OCI-LY3 (cell line): ENCODE results near the gene ENTPD2.

Experiments used
- H2AFZ ChIP-seq: fragments of 200-600, 300-600 bp; shearing (Covaris generic); 2 replicates; pipeline ENCODE4 v1.6.0; 2014; ENCODE audit warnings: antibody characterized with exemption, low read depth, low read length
- H3K27ac ChIP-seq: fragments of 200-600, 300-600 bp; sonication (generic); 2 replicates; pipeline ENCODE4 v1.5.1; 2014; ENCODE audit warnings: mild to moderate bottlenecking, low read length, moderate library complexity, mixed read lengths
- H3K27me3 ChIP-seq: fragments of 200-600, 300-600 bp; sonication (generic); 2 replicates; pipeline ENCODE4 v1.6.1; 2014; ENCODE audit warnings: low read depth, low read length, mixed read lengths
- H3K36me3 ChIP-seq: fragments of 200-600, 300-600 bp; sonication (generic); replicated peaks from 2 replicates; pipeline ENCODE3; 2014; ENCODE audit warnings: low read depth, low read length, mixed read lengths
- H3K4me1 ChIP-seq: fragments of 300-600, 200-600 bp; sonication (generic); 2 replicates; pipeline ENCODE4 v1.6.1; 2014; ENCODE audit warnings: low read length, mixed read lengths
- H3K4me2 ChIP-seq: fragments of 200-600, 300-600 bp; sonication (generic); 2 replicates; pipeline ENCODE4 v1.6.1; 2014; ENCODE audit warnings: low read length, mixed read lengths
- H3K4me3 ChIP-seq: fragments of 300-600, 200-600 bp; sonication (generic); 2 replicates; pipeline ENCODE4 v1.5.1; 2014; ENCODE audit warnings: antibody characterized with exemption, mild to moderate bottlenecking, low read length, moderate library complexity
- H3K79me2 ChIP-seq: fragments of 300-600, 200-600 bp; shearing (Covaris generic); 2 replicates; pipeline ENCODE4 v1.6.1; 2014; ENCODE audit warnings: mild to moderate bottlenecking, low read length, mixed read lengths
- H3K9ac ChIP-seq: fragments of 300-600, 200-600 bp; shearing (Covaris generic); 2 replicates; pipeline ENCODE4 v1.6.0; 2014; ENCODE audit warnings: mild to moderate bottlenecking, low read length, moderate library complexity
- H3K9me3 ChIP-seq: fragments of 200-600, 300-600 bp; shearing (Covaris generic); 2 replicates; pipeline ENCODE4 v1.6.1; 2014; ENCODE audit warnings: low read length, mixed read lengths; ENCODE audit not compliant: insufficient read depth
- H4K20me1 ChIP-seq: fragments of 200-600, 300-600 bp; sonication (generic); 2 replicates; pipeline ENCODE4 v1.6.1; 2016; ENCODE audit warnings: low read length, mixed read lengths; ENCODE audit not compliant: insufficient read depth
- CTCF ChIP-seq: fragments of 200-600, 300-600 bp; sonication (generic); IDR thresholded peaks from 2 replicates; pipeline ENCODE4 v1.5.1; 2014; ENCODE audit warnings: antibody characterized with exemption, low read length, low read depth
- EZH2phosphoT487 ChIP-seq: fragments of 200-600 bp; shearing (Covaris generic); IDR thresholded peaks from 2 replicates; pipeline ENCODE4 v1.6.1; 2018; ENCODE audit warnings: antibody characterized with exemption, mixed run types, low read depth

ENTPD2 gene

GRCh38 chr9:137011156-137011555 is 42.7 kb downstream of the ENTPD2 start:
- TF ChIP-seq CTCF (no peak), EZH2phosphoT487 (no peak)
- no peaks in the 10 kb centered on the region for H3K27me3 ChIP-seq
- H3K9me3 ChIP-seq, result no peaks in the 10 kb centered on the region
- H3K4me3 ChIP-seq, result no peak overlapping the region
- no peak overlapping the region for H3K9ac ChIP-seq
- no peaks in the 10 kb centered on the region for H3K36me3 ChIP-seq
- H2AFZ ChIP-seq, result no peak overlapping the region
- no peak overlapping the region for H3K27ac ChIP-seq
- H3K4me2 ChIP-seq, result no peak overlapping the region
- no peaks in the 10 kb centered on the region for H4K20me1 ChIP-seq
- no peaks in the 10 kb centered on the region for H3K4me1 ChIP-seq
- H3K79me2 ChIP-seq, result no peaks in the 10 kb centered on the region

DNA sequence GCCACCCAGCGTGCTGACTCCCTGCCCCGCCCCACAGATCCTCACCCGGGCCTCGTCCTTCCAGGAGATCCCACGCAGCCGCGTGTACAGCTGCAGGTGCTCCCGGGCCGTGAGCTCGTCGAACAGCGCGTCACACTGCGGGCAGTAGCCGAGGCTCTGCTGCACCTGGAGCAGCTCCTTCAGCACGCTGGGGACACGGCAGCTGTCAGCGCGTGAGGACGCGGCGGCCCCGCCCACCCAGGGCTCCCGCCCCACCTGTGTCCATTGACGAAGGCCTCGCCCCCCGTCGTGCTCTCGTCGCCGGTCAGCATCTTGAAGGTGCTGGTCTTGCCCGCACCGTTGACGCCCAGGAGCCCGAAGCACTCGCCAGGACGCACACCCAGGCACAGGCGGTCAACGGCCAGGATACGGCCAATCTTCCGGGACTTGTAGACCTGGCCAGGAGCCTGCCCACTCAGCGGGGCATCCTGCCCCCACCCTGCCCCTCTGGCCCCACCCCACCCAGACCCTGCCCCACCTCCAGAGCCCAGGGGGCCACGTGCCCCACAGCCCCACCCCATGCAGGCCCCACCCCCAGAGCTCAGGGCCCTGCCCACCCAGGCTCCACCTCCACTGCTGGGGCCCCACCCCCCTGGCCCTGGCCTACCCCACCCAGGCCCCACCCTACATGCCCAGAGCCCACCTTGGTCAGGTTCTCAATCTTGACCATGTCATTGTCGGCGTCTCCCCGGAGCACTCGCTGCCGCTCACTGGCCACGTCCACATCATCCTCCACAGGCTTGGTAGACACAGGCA is 43.7 kb downstream of the ENTPD2 start:
- Histone ChIP-seq H3K79me2 (no peaks in the 10 kb centered on the region), H2AFZ (no peak overlapping the region), H3K9ac (no peak overlapping the region), H3K27me3 (no peaks in the 10 kb centered on the region), H3K4me3 (no peak overlapping the region), H3K4me1 (no peaks in the 10 kb centered on the region), H4K20me1 (no peaks in the 10 kb centered on the region), H3K36me3 (no peaks in the 10 kb centered on the region), H3K9me3 (no peaks in the 10 kb centered on the region), H3K27ac (no peak overlapping the region), H3K4me2 (no peak overlapping the region)
- TF ChIP-seq CTCF (no peak), EZH2phosphoT487 (no peak)

DNA sequence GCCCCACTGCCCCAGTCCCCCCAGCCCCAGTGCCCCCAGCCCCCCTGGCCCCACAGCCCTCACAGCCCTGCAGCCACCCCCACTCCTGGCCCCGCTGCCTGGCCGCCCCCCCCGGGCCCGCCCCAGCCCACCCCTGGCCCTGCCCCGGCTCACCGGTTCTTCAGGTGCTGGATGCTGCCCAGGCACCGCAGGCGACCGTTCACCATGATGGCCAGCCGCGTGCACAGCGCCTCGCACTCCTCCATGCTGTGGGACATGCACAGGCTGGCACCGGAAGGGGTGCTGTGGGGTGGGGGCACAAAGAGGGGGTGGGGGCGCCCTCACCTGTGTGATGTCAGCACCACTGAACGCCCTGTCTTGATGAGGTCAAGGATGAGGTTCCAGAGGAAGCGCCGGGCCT is 44.6 kb downstream of the ENTPD2 start:
- Histone ChIP-seq H3K4me3 (no peak overlapping the region), H3K9ac (no peak overlapping the region), H3K36me3 (no peaks in the 10 kb centered on the region), H3K4me2 (no peak overlapping the region), H4K20me1 (no peaks in the 10 kb centered on the region), H3K27ac (no peak overlapping the region), H3K79me2 (no peaks in the 10 kb centered on the region), H2AFZ (no peak overlapping the region), H3K4me1 (no peaks in the 10 kb centered on the region), H3K27me3 (no peaks in the 10 kb centered on the region), H3K9me3 (no peaks in the 10 kb centered on the region)
- no peak for TF ChIP-seq CTCF
- no peak for TF ChIP-seq EZH2phosphoT487

DNA sequence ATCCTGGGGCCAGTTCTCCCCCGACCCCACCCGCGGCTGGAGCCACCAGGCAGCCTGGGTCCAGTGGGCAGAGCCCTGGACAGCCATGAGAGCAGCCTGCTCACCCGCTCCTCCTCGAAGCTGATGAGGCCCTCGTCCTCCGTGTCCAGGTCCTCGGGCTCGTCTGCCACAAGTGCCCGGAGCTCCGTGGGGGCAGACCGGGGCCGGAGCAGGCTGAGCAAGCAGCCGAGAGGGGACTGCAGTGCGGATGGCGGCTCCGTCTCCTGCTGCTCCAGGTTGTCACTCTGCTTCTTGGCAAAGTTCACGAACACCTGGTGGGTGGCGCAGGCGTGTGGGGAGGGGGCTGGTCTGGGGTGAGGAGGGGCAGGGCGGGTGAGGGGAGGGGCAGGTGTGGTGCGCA is 45.5 kb downstream of the ENTPD2 start:
- Histone ChIP-seq H3K36me3 (no peaks in the 10 kb centered on the region), H3K79me2 (no peaks in the 10 kb centered on the region), H2AFZ (no peak overlapping the region), H3K4me3 (no peak overlapping the region), H4K20me1 (no peaks in the 10 kb centered on the region), H3K27ac (no peak overlapping the region), H3K4me2 (no peak overlapping the region), H3K27me3 (no peaks in the 10 kb centered on the region), H3K9me3 (no peaks in the 10 kb centered on the region), H3K4me1 (no peaks in the 10 kb centered on the region), H3K9ac (no peak overlapping the region)
- TF ChIP-seq CTCF, result no peak
- no peak for TF ChIP-seq EZH2phosphoT487
